DMS114 treated with DMSO at 0.1 percent for 48 hours (cell line): Measurements from ENCODE around the gene CUEDC1.

Experiments used
- DNase-seq: peaks from one replicate; lab custom pipeline; 2025; ENCODE audit not compliant: unreplicated experiment; lab: John Stamatoyannopoulos, UW

The CUEDC1 gene

DNA sequence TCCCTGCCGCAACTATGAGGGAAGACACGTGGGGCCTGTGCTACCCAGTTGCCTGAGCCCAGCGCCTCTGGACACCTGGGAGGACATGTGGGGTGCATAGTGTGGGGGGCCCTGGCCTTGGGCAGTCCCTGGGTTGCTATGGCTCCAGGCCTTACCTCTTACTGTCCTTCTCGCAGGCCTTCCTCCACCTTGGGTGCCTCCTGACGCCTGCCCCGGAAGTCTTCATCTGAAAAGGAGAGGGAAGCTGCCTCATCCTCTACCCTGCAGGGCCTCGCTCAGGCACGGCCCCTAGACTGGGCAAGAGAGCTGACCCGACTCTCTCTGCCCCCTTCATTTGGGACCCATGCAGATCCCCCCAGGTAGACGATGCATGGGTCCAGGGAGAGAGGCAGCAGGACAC is 88.9 kb downstream of the CUEDC1 start:
- DNase-seq = no peak

DNA sequence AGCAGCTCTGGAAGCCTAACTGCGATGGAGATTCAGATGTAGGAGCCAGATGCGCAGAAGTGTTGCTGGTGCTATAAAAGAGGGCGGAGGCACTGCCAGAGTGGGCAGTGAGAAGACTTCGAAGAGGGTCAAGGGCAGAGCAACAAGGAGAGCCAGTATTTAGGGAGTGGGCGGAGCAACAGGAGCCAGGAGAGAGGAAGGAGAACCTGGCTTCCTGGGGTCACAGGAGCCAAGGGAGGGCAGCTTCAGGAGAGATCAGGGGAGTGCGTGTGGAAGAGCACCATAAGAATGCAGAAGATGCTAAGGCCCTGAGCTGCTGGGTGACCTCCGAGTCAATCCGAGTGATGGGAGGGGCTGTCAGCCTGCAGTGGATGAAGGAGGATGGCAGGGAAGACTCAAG is 90.9 kb downstream of the CUEDC1 start:
- no peak for DNase-seq

DNA sequence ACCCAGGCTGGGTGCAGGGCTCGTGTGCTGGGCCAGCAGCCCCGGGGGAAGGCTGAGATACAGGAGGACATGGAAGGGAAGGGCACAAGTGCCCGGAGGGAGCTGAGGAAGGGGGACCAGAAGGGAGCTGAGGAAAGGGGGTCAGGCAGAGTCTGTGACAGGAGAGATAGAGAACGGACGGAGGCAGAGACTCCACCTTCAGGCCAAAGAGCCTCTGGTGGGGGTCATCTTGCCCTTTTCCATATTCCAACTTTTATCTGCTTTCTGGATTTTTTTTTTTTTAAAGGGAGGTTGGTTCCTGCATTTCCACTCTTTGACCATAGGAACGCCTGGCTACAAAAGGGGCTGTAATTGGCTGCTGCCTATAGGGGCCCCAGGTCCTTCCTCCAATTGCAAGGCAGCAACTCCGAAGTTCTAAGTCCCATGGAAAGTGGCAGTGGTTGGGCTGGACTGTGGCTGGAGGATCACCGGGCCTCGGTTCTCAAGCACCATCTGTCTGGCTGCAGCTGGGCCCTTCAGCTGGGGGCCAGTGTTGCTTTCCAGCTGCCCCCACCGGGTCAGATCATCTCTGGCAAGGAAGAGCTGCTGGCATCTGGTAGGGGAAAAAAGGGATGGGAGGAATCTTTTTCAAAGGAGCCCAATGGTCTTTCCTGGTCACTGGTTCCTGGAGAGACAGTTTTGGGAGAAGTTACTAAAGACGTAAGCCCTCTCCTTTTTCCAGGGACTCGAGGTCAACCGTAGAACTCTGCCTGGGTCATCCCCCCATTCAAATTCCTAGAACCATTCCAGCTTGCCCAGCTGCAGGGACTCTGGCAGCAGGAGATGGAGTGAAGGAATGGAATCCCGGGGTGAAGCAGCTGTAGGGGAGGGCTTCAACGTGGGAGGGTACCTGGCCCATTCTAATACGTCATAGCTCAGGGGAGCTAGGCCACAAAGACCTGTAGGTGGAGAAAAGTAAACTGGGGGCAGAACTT is 92.2 kb downstream of the CUEDC1 start:
- no peak for DNase-seq

DNA sequence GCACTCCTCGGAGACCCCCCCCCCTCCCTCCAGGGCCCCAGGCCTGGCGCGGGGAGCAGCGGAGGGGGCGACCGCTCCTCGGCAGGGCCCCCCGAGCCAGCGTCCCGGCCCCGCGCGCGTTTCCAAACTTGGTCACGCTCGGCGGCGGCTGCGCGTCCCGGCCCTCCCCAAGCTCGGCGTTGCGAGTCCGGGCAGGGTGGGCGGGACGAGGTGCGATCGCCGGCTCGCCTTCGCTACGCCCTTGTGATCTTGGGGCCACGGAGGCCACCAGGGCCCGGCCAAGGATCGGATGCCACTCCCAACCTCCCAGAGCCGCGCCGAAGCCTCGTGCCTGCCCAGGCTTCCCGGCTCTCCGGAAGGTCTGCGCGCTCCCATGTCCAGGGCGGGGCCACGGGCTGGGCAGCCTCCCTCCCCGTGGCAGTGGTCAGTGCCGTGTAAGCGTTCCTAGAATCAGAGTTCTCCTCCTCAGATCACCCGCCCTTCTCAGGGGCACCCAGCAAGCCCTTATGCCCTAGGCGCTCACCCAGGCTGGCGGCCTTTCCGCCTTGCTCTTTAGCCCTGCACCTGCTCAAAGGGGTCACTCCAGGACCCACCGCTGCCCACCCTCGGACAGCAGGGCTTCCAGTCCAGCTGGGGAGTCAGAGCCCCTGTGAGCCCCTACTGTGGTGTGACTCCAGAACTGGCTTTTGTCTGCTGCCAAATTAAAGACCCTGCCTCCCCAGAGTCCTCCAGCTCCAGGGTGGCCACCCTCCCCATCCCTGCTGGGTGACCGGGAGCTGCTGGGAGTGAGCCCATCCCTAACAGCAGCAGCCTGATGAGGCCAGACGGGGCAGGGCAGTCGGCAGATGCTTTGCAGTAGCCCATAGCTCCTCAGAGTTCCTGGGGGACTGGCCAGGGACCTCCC is 93.2 kb downstream of the CUEDC1 start:
- DNase-seq = no peak

DNA sequence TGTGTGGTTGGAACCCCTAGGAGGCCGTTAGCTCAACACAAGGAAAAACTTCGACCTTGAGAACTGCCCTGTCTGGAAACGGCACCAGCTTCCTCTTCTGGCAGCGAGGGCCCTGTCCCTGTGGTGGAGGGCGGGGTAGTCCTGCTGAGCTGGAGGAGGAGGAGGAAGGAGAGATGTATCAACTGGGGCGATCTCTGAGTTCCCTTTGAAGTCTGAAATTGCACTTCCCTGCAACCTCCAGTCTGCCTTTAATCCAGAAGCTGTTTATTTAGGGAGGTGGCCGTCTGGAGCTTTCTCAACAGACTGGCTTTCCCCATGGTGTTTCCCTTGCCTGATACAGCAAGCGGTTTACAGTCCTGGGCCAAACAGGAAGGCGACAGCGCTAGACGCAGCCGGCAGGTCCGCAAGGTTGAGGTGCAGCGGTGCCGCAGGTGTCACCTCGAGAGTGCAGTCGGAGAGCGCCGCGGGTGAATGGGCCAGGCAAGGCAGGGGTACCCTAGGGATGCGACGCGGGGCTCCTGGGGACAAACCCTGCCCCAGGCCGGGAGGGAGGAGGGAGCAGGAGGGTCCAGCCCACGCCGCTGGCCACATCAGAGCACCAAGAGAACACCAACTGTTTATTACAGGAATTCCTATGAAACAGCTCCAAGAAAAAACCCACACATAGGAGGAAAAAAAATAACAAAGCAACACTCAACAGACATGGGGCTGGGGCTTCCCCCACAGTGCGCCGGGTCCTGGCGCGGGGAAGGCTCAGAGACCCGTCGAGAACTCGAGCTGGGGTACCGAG is 94.0 kb downstream of the CUEDC1 start:
- DNase-seq = no peak

DNA sequence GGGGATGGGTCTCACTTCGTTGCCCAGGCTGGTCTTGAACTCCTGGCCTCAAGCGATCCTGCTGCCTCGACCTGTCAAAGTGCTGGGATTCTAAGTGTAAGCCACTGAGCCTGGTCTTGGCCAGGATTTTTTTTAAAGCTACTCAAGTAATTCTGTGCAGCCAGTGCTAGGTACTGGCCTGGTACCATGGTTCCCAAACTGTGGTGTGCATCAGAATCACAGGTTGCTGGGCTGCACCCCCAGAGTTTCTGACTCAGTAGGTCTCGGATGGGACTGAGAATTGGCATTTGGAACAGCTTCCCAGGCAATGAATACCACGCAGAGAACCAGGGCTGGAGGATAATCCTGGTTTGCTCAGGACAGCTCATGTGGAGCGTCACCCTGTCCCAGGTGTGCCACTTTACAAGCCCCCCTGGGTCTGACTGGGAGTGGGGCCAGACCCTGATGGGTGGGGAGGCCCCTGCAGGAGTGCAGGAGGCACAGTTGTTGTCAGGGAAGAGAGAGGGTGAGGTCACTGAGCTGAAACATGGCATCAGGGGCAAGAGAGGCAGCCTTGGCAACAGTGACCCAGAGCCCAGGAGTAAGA is 94.7 kb downstream of the CUEDC1 start:
- no peak for DNase-seq

DNA sequence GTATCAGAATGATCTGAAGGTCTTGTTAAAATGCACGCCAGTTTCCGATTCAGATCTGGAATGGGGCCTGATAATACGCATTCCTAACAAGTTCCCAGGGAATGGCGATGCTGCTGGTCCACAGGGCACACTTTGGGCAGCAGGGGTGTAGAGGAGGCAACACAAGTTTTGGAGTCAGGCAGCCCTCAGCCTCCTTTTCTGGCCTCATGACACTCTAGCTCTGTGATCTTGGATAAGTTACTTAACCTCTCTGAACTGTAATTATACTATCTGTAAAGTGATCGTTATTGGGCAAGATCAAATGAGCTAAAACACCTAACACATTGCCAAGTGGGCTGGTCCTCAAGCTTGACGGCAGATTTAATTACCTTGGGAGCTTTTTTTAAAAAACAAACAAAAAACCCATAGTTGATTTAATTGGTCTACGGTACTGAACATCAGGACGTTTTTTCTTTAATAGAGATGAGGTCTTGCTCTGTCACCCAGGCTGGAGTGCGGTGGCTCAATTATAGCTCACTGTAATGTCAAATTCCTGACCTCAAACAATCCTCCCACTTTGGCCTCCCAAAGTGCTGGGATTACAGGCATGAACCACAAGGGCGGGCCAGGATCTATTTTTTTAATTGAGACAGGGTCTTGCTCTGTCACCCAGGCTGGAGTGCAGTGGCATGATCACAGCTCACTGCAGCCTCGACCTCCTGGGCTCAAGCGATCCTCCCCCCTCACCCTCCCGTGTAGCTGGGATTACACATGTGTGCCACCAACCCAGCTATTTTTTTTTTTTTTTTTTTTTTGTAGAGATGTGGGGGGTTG is 95.4 kb downstream of the CUEDC1 start:
- no peak for DNase-seq

DNA sequence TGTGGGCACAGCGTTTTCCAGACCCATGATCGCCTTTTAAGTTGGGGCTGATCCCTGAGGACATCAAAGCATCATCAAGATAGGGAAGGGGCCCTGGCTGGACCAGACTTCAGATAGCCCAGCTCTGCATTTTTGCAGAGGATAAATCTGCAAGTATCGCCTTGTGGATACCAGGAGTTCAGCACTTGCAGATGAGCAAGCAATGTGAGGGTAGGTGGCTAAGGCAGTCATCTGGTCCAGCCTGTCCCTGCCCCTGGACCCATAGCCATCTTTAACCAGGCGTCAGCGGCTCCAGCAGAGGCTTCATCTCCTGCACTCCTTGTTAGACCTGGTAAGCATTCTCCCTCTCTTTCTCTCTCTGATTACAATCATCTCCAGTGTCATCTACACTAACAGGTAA is 96.4 kb downstream of the CUEDC1 start:
- DNase-seq = no peak

DNA sequence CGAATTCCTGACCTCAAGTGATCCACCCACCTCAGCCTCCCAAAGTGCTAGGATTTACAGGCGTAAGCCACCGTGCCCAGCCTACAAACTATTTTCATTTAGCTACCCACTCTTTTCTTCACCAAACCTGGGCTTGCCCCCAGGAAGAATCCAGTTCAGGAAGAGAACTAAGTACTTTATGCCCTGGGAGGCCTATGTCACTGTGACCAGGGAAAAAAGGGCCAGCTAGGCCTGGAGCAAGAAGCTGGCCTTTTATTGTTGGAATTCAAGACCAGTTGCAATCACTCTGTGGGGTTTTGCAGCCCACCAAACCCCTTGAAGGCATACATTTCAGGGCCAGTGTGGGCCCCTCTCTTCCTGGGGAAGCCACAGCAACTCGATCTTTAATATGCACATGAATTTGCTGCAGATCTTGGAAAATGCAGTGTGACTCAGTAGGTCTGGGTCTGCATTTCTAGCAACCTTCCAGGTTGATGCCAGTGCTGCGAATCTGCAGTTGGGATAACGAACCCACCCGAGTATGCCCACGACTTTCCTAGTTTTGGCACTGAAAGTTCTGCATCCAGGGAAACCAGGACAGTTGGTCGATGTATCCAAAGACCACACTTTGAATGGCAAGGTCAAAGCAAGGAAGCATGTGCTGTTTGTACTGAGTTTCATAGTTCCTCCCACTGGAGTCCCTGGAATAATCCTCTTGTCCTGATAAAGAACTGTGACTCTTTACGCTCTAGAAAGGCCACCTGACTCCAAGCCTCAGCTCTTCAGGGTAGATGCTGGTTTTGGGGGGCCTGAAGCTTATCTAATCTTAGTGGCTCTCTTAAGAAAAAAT is 98.2 kb downstream of the CUEDC1 start:
- DNase-seq = no peak

DNA sequence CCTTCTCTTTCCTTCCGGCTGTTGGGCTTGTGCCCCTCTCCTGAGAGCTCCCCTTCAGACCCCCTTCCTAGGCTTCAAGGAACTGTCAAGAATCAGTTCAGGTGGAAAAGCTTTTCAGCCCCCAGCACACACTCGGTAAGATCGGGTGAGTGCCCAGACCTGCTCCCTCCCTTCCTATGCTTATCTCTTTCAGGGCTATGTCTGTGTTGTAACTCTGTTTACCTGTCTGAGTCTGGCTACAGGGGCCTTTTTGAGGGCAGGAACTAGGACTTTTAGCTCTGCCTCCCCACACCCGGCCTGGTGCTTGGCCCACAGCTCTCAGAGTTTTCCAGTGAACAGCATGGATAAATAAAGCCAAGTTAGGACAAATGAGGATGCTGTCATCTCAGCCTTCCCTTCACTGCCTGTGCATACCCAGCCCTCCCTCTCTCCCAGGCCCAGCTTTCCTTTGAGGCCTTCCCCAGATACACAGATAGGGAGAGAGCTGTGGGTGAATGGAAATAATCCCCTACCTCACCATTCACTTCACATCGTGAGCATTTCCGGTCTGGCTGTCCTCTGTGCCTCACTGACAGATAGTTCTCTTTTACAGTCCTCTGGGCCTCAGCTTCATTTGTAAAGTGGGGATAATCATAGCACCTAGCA is 99.7 kb downstream of the CUEDC1 start:
- DNase-seq = no peak

DNA sequence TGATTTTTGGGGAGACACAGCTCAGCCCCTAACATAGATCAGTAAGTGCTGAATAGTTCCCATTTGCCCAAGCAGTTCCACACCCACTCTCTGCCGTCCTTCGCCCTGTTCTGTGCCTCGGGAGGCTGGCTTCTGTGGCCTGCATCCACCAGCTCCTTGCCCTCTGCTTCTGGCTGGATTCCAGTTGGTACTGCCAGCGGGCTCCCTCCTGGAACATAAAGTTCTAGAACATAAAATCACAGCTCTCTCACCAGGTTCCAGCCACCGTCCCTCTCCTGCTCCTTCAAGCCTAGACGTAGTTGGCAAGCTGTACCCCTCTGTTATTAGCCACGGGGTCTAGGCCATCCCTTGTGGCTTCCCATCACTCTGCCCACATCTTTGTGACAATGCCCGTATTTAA is 101.5 kb downstream of the CUEDC1 start:
- DNase-seq = no peak

DNA sequence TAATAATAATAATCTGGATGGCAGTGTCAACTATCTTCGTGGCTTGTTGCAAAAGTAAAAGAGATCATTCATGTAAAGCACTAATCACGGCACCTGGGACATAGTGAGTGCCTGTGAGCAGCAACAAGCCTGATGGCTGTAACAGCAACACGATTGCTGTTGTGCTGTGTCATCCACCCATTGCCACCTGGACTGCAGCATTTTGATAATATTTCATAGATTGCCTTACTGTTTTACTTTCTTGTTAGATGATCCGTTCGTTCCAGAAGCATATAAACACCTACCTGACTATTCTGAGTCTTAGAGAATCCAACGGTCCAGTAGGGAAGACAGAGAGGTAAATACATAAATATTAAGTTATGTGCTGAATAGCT is 102.3 kb downstream of the CUEDC1 start:
- DNase-seq = no peak

DNA sequence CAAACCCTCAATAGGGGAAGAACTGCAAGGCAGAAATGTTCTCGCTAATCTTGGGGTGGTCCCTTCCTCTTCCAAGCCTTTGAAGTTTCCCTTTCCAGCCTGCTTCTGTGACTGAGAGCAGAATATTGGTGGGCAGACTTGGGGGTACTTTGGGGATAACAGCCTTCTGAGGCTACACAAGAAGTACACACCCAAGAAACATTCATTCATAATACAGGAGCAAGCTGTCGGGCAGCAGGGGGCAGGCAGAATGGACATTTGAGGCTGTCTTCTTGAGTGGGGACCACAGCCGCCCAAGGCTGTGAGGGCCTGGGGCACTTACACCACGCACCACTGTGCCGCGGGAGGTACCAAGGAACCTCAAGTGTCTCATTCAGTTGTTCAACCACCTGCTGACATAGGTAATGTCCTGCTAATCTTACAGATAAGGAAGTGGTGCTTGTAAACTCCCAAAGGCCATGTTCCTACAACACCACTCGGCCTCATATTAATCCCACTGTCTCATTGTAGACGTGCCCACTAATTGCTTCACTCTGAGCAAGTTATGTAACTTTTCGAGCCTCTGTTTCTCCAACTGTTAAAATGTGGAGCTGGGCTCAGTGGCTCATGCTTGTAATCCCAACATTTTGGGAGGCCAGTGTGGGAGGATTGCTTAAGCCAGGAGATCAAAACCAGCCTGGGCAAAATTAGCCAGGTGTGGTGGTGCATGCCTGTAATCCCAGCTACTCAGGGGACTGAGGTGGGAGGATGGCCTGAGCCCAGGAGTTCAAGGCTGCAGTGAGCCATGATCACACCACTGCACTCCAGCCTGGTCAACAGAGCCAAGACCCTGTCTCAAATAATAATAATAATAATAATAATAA is 102.9 kb downstream of the CUEDC1 start:
- DNase-seq = no peak

DNA sequence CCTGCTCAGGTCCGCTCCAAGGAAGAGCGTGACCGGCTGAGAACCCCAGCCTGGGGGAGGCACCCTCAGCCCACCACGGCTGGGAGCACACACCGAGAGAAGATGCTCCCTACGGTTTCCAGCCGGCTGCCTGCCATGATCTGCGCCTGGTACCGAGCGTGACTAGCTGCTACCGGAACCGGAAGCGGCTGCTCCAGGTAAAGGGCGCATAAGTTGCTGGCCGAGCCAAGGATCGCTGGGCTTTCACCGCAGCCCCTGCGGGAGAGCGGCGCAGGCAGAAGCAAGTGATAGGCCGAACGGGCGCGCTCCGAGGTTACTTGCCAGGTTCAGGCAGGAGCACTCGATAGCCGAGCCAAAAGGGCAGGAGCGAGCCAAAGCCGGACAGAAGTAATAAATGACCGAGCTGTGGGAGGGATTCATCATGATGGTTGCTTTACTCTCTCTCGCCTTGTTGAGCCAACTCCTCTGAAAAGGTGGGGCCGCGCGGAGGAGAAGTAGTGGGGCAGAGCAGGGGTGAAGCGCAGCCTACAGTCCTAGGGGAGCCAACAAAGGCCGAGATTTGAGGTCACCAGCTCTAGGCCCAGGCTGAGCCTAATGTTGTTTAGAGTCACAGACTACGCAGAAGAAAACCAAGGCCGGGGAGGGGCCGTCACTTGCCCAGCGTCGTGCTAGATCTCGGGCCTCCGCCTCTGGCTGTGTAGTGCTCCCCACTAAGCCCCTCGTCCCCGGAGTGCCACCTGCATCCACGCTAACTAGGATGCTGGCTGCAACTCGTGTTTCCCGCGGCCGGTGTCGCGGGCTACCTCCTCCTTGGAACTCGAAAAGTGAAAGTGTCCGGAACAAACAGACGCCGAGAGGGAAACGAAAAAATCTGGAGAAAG is 105.1 kb downstream of the CUEDC1 start, which contains the start of gene MRPS23:
Gene MRPS23 (minus strand): TSS at position 171 of the 881 bp plus-strand sequence. CDS start 34 bp downstream, at position 137.
- peak; percentile 96 for DNase-seq

DNA sequence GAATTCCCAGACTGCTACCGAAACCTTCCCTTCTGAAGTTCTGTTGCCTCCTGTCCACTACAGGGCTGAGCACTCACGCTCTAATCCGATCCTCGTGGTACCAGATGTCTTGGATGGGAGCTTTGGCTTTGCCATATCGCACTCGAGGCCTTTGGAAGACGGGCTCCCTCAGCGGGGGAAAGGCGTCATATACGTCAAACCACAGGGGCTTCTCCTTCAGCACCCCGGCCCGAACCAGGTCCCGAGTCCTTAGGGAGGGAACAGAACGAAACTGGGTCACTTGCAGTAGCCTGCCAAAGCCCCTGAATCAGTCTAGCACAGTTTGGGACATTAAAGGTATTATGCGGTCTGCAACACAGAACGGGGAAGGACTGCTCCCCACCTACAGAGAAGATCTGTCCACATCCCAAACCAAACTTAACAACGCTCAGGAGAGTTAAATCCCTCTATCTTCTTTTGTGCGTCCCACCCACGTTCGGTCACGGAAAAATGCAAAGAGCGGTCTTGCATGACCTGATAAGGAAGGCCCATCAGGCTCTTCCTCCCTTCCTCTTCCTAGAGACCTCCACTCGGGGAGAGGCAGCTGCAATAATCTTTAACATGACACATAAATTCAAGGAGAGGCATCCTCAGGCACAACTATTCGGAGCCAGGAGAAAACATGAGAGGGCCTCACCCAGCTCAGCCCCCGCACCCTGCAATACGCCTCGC is 105.9 kb downstream of the CUEDC1 start:
- no peak for DNase-seq
